Right ventricle myocardium superior (tissue), 1 donor: ENCODE data around the gene RPS15. TPM values are rescaled to one million over a fixed set of nuclear protein-coding genes. Genes with fewer than 3 reads are reported as not detected.
A peak's percentile ranks its signal among the peaks of the same experiment; 100 is the strongest.

ENCODE experiments used
- ATAC-seq: fragments of 200-7000 bp; cut with Tn5 transposase; one replicate; pipeline ENCODE4 v1.9.1; 2020; ENCODE audit warnings: mild to moderate bottlenecking; ENCODE audit not compliant: poor library complexity
- DNase-seq: peaks from one replicate; pipeline ENCODE4 v3.0.0-alpha.2; 2020
- intact Hi-C: fragments of 100-400 bp; cut with DNase I; formaldehyde crosslinking; loops from one replicate; pipeline ENCODE4 v1.11.2; 2022
- long read RNA-seq: library from polyadenylated mRNA; unstranded; transcript quantifications from one replicate; pipeline ENCODE4 v2.0.0, GENCODE V29; 2021
- total RNA-seq: library from RNA; stranded (reverse); fragmentation: NEBNext Ultra II Directional; extraction: Animal tissue kit (Norgen Biotek cat#: 25700); gene quantifications from one replicate; pipeline ENCODE4 v1.2.1, GENCODE V29; 2021
- donor health status: DM: no; HTN: yes; CAD: no; lungs with severe emphysema.

The RPS15 gene
- 671 TPM for total RNA-seq
- long read RNA-seq, transcript RPS15-209 (4 exons, 510 nt): major isoform, 239 of 264 reads
- long read RNA-seq, transcript RPS15-210 (3 exons, 873 nt): minor isoform, 16 of 264 reads
- long read RNA-seq, partial matches to known transcripts: 3 of 264 reads
- long read RNA-seq, other reads (novel, unspliced or antisense): 0 of 264 reads

GRCh38 chr19:1438035-1438932 is at the start of gene RPS15:
Gene RPS15 (plus strand): TSS chr19:1438396. CDS start chr19:1438426, 30 bp downstream.
- intact Hi-C loops: no loop called here
- peak; percentile 98 for DNase-seq
- ATAC-seq: peak; percentile 96

- ATAC-seq: no peak
- intact Hi-C loops: loop anchor here (10.0 kb wide), 1 partner anchor 114 kb away; the partner anchor contains the start of gene FAM174C
- DNase-seq: no peak
These were observed 49.6 kb upstream of the RPS15 start for GRCh38 chr19:1388637-1389026.

DNA sequence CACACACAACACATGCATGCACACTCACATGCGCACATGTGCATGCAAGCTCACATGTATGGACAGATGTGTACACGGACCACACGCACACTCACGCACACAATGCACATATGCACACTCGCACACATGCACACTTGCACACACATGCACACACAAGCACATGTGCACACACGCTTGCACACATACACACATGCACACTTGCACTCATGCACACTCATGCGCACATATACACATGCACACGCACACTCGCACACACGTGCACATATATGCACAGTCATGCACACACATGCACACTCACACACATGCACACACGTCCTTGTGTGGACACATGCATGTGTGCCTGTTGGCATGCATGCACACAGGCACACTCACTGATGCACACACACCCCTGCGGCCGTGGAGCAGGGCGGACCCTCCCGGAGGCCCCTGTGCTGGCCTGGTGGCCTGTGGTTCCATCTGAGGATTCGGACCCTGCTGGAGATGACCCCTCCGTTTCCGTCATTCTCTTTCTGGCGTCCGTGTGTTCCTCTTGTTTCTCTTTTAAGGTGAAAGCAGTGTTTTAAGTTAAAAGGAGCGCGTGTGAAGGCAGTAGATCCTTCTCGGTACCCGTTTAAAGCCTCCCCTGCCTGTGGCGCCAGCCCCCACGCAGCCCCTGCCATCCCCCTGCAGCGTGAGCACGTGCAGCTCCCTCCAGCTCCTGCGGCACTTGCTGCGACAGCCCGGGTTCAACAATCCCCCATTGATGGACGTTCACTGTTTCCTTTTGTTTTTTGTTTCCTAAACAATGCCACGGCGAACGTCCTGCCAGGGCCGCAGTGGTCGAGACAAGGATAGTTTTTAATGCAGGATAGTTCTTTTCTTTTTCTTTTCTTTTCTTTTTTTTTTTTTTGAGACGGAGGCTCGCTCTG is 48.9 kb upstream of the RPS15 start:
- ATAC-seq: no peak
- intact Hi-C loops: loop anchor here (10.0 kb wide), 1 partner anchor 114 kb away; the partner anchor contains the start of gene FAM174C
- no peak for DNase-seq

DNA sequence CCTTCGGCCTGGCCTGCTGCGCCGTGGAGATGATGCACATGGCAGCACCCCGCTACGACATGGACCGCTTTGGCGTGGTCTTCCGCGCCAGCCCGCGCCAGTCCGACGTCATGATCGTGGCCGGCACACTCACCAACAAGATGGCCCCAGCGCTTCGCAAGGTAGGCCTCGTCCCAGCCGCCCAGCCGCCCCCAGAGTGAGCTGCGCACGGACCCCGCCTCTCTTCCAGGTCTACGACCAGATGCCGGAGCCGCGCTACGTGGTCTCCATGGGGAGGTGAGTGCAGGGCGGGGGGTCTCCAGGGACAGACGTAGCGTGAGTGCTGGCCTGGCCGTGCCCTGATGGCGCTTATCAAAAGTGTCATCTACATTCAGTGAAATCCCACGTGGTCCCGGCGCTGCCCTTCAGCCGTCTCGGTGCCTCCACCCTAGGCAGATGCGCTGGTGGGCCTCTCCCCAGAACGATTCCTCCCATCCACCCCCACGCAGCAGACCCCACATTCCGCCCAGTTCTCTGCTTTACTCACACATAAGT is 47.2 kb upstream of the RPS15 start:
- intact Hi-C loops: no loop called here
- DNase-seq (no peak), ATAC-seq (no peak)

GRCh38 chr19:1392407-1392806 is 45.8 kb upstream of the RPS15 start:
- ATAC-seq (no peak), DNase-seq (no peak)
- intact Hi-C loops: no loop called here

DNA sequence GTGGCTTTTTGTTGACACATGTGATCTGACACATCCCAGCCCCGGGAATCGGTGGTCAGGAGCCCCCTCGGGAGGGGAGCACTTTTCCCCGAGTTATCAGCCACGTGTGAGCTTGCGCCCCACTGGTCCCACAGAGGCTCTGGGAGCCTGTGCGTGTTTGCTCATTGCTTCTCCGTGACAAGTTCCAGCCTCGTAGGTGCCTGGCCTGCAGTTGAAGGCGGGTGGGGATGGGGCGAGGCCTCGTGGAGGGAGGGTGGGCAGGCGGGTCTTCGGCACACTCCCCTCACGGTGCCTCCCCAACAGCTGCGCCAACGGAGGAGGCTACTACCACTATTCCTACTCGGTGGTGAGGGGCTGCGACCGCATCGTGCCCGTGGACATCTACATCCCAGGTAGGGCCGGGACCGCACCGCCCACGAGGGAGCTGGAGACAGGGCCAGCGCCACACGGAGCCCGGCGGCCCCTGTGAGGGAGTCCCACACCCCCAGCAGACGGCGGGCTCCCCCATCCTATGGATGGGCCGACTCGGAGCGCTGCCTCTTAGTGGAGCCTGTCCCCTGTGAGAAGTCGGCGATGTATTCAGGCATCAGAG is 45.2 kb upstream of the RPS15 start:
- DNase-seq (no peak), ATAC-seq (no peak)
- intact Hi-C loops: no loop called here

DNA sequence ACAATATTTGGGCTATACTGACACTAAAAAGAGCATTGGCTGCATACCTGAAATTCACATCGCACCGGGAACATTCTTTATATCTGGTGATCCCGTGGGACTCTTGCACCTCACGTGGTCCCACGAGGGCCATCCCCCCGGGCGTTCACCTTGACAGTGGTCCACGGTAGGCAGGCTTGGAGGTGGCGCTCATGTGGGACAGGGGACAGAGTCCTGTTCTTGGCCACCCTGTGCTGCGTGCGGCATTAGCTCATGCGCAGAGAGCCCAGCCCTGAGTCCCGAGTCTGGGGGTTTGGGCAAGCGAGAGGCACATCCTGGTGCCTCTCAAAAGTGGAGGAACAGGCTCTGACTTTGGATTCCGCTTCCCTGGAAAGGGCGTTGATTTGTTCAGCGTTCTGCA is 44.4 kb upstream of the RPS15 start:
- DNase-seq (peak; percentile 38), ATAC-seq (no peak)
- intact Hi-C loops: no loop called here

DNA sequence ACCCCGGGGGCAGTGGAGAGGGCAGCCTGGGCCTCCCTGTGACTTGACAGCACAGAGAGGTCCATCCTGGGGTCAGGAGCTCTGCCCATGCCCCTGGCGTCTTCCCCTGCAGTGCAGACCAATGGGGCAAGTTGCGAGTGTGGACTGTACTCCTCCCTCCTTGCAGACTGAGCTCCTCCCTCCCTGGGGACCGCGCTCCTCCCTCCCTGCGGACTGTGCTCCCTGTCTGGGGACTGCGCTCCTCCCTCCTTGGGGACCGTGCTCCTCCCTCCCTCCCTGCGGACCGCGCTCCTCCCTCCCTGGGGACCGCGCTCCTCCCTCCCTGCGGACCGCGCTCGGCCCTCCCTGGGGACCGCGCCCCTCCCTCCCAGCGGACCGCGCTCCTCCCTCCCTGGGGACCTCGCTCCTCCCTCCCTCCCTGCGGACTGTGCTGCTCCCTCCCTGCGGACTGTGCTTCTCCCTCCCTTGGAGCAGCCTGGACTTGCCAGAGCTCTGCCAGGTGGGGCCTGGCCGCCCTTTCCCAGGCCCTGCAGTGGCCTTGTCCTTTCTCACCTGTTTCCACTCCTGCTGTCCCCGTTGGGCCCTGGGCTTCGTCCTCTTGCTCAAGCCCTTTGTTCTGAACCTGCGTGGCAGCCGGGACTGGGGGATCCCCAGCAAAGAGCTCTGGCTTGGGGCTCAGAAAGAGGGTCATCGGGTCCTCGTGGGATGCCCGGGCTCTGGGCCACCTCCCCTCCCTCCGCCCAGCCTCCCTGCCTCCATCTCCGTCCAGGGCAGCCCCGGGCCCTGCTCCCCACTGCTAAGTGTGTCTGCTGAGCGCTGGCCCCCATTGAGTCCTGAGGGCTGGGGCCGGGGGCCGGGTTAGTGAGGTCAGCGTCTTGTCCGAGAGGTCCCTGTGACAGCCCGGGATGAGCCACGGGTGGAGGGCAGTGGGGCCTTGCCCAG is 43.7 kb upstream of the RPS15 start:
- ATAC-seq: peak; percentile 9
- DNase-seq: peak; percentile 45
- intact Hi-C loops: no loop called here

- peak; percentile 28 for ATAC-seq
- intact Hi-C loops: no loop called here
- peak; percentile 56 for DNase-seq
These were observed 42.8 kb upstream of the RPS15 start for GRCh38 chr19:1395194-1396018.

DNA sequence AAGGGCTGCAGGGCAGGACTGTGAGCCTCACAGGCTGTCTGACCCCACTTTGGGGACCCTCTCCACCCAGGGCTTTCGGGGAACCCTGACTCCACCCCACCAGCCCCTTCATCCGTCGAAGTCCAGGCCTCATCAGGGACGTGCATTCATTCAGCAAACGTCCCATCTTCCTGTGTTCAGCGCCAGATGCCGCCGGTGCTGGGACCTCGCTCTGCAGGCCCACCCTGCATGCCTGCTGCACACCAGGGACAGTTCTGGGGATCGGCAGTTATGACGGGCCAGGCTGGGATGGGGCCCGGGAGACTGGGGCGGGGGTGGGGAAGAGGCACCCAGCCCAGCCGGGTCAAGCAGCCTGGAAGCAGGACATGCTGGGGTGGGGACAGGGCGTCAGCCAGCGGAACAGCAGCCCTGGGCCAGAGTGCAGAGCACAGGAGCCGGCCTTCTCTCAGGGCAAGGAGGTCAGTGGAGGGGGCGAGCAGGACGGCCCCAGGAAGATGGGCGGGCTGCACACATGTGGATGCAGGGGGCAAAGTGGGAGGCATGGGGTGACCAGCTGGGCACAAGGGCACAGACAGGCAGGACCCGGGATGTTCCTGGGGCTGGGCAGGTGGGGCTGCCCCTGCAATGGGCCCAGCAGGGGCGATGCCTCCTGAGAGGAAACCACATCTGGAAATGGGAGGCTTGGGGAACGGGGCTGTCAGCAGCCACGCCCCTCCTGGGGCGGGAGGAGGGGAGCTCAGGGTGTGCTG is 42.0 kb upstream of the RPS15 start:
- DNase-seq: peak; percentile 45
- peak; percentile 18 for ATAC-seq
- intact Hi-C loops: no loop called here

GRCh38 chr19:1396768-1397679 is 41.2 kb upstream of the RPS15 start:
- DNase-seq: no peak
- ATAC-seq: no peak
- intact Hi-C loops: no loop called here

- no peak for ATAC-seq
- DNase-seq: no peak
- intact Hi-C loops: no loop called here
These were observed 40.4 kb upstream of the RPS15 start for GRCh38 chr19:1397838-1398237.

GRCh38 chr19:1399079-1399478 is 39.1 kb upstream of the RPS15 start:
- ATAC-seq (no peak), DNase-seq (no peak)
- intact Hi-C loops: no loop called here

DNA sequence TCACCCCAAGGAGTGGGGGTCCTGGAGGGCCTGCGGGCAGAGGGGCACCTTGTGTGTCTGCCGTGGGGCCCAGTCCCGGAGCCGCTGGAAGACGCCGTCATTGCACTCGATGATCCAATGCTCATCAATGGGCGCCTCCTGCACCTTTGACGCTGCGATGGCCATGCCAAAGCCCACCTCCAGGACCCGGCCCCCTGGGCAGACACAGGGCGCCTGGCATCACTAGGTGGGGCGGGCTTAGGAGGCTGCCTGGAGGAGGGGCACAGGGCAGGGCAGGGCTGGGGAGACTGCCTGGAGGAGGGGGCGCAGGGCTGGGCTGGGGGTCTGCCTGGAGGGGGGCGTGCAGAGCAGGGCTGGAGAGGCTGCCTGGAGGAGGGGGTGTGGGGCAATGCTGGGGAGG is 38.5 kb upstream of the RPS15 start:
- intact Hi-C loops: no loop called here
- ATAC-seq: no peak
- DNase-seq: no peak
